ENCODE data around the gene GLRX.

The GLRX gene

GRCh38 chr5:95827892-95828246, 5.3 kb upstream of the GLRX start:
- Histone ChIP-seq H3K27me3 (ENCODE audit: control insufficient read depth in 1 of 2, insufficient read depth in 2 of 2, low read length in 2 of 2) (no peaks in the 10 kb centered on the region), H3K4me1 (ENCODE audit: control insufficient read depth in 1 of 2, insufficient read depth in 2 of 2, low read length in 2 of 2) (peaks cover 44 to 45% of the 10 kb centered on the region in 2 donors), H3K27ac (ENCODE audit: low read depth, low read length) (no peak overlapping the region), H3K9ac (ENCODE audit: low read depth in 1 of 2, low read length in 2 of 2) (peak overlapping the region in 1 of 2 donors; percentile 59), H3K4me3 (ENCODE audit: low read depth in 1 of 2, low read length in 2 of 2) (no peak overlapping the region), H3K36me3 (ENCODE audit: control insufficient read depth in 1 of 2, insufficient read depth in 2 of 2, low read length in 2 of 2) (no peaks in the 10 kb centered on the region), H3K9me3 (ENCODE audit: control insufficient read depth in 1 of 2, low read length in 2 of 2) (no peaks in the 10 kb centered on the region)

GRCh38 chr5:95826949-95827891, 4.7 kb upstream of the GLRX start:
- Histone ChIP-seq H3K27ac (ENCODE audit: low read depth, low read length) (peak overlapping the region; percentile 71), H3K9ac (ENCODE audit: low read depth in 1 of 2, low read length in 2 of 2) (peak overlapping the region; percentile 41 to 59), H3K27me3 (ENCODE audit: control insufficient read depth in 1 of 2, insufficient read depth in 2 of 2, low read length in 2 of 2) (no peaks in the 10 kb centered on the region), H3K4me1 (ENCODE audit: control insufficient read depth in 1 of 2, insufficient read depth in 2 of 2, low read length in 2 of 2) (peaks cover 46 to 48% of the 10 kb centered on the region in 2 donors), H3K9me3 (ENCODE audit: control insufficient read depth in 1 of 2, low read length in 2 of 2) (no peaks in the 10 kb centered on the region), H3K4me3 (ENCODE audit: low read depth in 1 of 2, low read length in 2 of 2) (peak overlapping the region in 1 of 2 donors; percentile 45), H3K36me3 (ENCODE audit: control insufficient read depth in 1 of 2, insufficient read depth in 2 of 2, low read length in 2 of 2) (no peaks in the 10 kb centered on the region)

- Histone ChIP-seq H3K27ac (ENCODE audit: low read depth, low read length) (no peak overlapping the region), H3K9me3 (ENCODE audit: control insufficient read depth in 1 of 2, low read length in 2 of 2) (no peaks in the 10 kb centered on the region), H3K36me3 (ENCODE audit: control insufficient read depth in 1 of 2, insufficient read depth in 2 of 2, low read length in 2 of 2) (no peaks in the 10 kb centered on the region), H3K9ac (ENCODE audit: low read depth in 1 of 2, low read length in 2 of 2) (no peak overlapping the region), H3K4me1 (ENCODE audit: control insufficient read depth in 1 of 2, insufficient read depth in 2 of 2, low read length in 2 of 2) (peaks cover 53 to 60% of the 10 kb centered on the region in 2 donors), H3K4me3 (ENCODE audit: low read depth in 1 of 2, low read length in 2 of 2) (no peak overlapping the region), H3K27me3 (ENCODE audit: control insufficient read depth in 1 of 2, insufficient read depth in 2 of 2, low read length in 2 of 2) (no peaks in the 10 kb centered on the region)
Measured at GRCh38 chr5:95825495-95825894, 3.0 kb upstream of the GLRX start.

DNA sequence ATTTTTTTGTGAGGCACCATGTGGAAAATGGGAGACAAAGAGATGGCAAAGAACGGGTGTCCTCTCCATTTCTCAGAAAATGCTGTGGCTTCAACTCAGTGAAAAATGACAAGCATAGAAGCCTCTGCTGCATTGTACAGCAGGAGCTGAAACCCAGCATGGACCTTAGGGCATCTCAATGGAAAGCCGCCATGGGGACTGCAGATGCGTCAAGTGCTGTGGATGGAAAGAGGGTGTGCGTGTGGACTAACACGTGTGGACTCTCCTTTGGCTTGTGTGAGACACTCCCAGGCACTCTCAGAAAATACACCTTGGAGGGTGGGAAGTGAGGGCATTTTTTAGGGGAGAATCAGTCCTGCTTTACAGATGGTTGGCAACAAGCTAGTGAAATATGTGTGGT, 2.2 kb upstream of the GLRX start:
- Histone ChIP-seq H3K36me3 (ENCODE audit: control insufficient read depth in 1 of 2, insufficient read depth in 2 of 2, low read length in 2 of 2) (no peaks in the 10 kb centered on the region), H3K9ac (ENCODE audit: low read depth in 1 of 2, low read length in 2 of 2) (peak overlapping the region in 1 of 2 donors; percentile 70), H3K4me1 (ENCODE audit: control insufficient read depth in 1 of 2, insufficient read depth in 2 of 2, low read length in 2 of 2) (peaks cover 53 to 65% of the 10 kb centered on the region in 2 donors), H3K27me3 (ENCODE audit: control insufficient read depth in 1 of 2, insufficient read depth in 2 of 2, low read length in 2 of 2) (no peaks in the 10 kb centered on the region), H3K27ac (ENCODE audit: low read depth, low read length) (peak overlapping the region; percentile 81), H3K9me3 (ENCODE audit: control insufficient read depth in 1 of 2, low read length in 2 of 2) (no peaks in the 10 kb centered on the region), H3K4me3 (ENCODE audit: low read depth in 1 of 2, low read length in 2 of 2) (no peak overlapping the region)

GRCh38 chr5:95823738-95824609, 1.4 kb upstream of the GLRX start:
- Histone ChIP-seq H3K9me3 (ENCODE audit: control insufficient read depth in 1 of 2, low read length in 2 of 2) (no peaks in the 10 kb centered on the region), H3K27ac (ENCODE audit: low read depth, low read length) (peak overlapping the region; percentile 81), H3K4me3 (ENCODE audit: low read depth in 1 of 2, low read length in 2 of 2) (peak overlapping the region; percentile 80 to 100), H3K36me3 (ENCODE audit: control insufficient read depth in 1 of 2, insufficient read depth in 2 of 2, low read length in 2 of 2) (no peaks in the 10 kb centered on the region), H3K4me1 (ENCODE audit: control insufficient read depth in 1 of 2, insufficient read depth in 2 of 2, low read length in 2 of 2) (peaks cover 57 to 69% of the 10 kb centered on the region in 2 donors), H3K27me3 (ENCODE audit: control insufficient read depth in 1 of 2, insufficient read depth in 2 of 2, low read length in 2 of 2) (no peaks in the 10 kb centered on the region), H3K9ac (ENCODE audit: low read depth in 1 of 2, low read length in 2 of 2) (peak overlapping the region; percentile 70 to 86)

DNA sequence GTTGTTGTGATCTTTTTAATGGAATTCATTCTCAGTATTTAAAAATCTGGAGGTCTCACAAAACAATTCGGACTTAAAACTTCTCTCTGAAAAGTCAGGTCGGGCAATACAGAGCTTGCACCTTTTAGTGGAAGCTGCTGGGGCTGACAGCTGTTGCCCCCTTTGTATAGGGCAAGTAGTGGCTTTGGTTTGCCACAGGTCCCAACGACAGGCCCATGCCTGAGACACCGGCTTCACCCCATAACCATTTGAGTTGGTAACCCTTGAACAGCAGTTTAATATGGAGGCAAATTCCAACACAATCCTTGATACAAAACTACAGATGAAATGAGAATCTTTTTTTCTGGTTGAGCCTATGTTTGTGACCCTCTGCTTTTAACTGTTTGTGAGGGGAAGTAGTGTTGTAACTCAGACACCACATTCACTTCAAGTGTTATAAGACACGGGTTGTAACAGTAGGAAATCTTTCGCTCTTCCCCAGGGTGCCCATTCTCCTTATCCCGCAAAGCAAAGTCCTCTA, 752 bp upstream of the GLRX start:
- H3K9me3 ChIP-seq (ENCODE audit: control insufficient read depth in 1 of 2, low read length in 2 of 2), result no peaks in the 10 kb centered on the region
- H3K27ac ChIP-seq (ENCODE audit: low read depth, low read length), result peak overlapping the region; percentile 81
- peaks cover 2 to 4% of the 10 kb centered on the region in 2 donors for H3K36me3 ChIP-seq (ENCODE audit: control insufficient read depth in 1 of 2, insufficient read depth in 2 of 2, low read length in 2 of 2)
- peak overlapping the region; percentile 80 to 100 for H3K4me3 ChIP-seq (ENCODE audit: low read depth in 1 of 2, low read length in 2 of 2)
- H3K4me1 ChIP-seq (ENCODE audit: control insufficient read depth in 1 of 2, insufficient read depth in 2 of 2, low read length in 2 of 2), result peaks cover 59 to 74% of the 10 kb centered on the region in 2 donors
- no peaks in the 10 kb centered on the region for H3K27me3 ChIP-seq (ENCODE audit: control insufficient read depth in 1 of 2, insufficient read depth in 2 of 2, low read length in 2 of 2)
- H3K9ac ChIP-seq (ENCODE audit: low read depth in 1 of 2, low read length in 2 of 2), result peak overlapping the region; percentile 70 to 86

- Histone ChIP-seq H3K27ac (ENCODE audit: low read depth, low read length) (peak overlapping the region; percentile 81), H3K36me3 (ENCODE audit: control insufficient read depth in 1 of 2, insufficient read depth in 2 of 2, low read length in 2 of 2) (peaks cover 6% of the 10 kb centered on the region in 2 donors), H3K9ac (ENCODE audit: low read depth in 1 of 2, low read length in 2 of 2) (peak overlapping the region; percentile 86 to 97), H3K9me3 (ENCODE audit: control insufficient read depth in 1 of 2, low read length in 2 of 2) (no peaks in the 10 kb centered on the region), H3K27me3 (ENCODE audit: control insufficient read depth in 1 of 2, insufficient read depth in 2 of 2, low read length in 2 of 2) (no peaks in the 10 kb centered on the region), H3K4me1 (ENCODE audit: control insufficient read depth in 1 of 2, insufficient read depth in 2 of 2, low read length in 2 of 2) (peaks cover 60 to 75% of the 10 kb centered on the region in 2 donors), H3K4me3 (ENCODE audit: low read depth in 1 of 2, low read length in 2 of 2) (peak overlapping the region; percentile 80 to 100)
Measured at GRCh38 chr5:95822043-95822541, 434 bp downstream of the GLRX start.

DNA sequence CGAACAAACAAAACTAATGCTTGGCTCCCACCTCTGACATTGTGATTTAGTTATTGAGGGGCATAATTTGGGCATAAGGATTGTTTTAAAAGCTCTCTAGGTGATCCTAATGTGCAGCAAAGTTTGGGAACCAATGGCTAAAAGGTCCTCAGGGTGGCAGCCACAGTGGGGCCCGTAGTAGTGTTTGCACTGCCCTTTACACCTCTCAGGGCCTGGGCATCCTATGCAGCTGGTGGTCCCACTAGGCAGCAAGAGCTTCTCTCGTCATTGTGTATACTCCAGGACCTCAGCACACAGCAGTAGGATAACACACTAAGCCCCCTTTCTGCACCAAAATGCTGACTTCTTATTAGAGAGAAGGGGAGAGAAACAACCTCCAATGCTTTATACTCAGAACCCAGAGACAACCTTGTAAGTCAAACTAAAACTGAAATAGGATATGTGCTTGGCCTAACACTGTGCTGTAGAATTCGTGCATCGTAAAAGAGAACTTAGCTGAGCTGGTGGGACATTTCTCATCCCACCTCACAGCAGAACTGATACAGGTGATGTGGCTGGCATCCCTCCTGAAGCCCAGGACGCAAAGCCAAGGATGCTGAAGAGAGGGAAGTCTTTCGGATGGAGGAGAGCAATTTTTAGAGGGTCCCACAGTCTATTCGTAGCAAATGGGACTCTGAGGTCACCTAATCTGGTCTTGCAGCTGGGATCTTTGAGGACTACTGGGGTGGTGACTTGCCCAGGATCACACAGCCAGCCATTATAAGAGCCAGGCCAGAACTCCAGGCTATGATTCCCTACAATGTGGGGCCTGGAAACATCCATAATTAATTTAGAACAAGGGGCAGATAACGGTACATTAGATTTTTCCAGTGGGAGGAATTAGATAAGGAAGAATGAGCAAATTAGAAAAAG, 1.2 kb downstream of the GLRX start:
- Histone ChIP-seq H3K36me3 (ENCODE audit: control insufficient read depth in 1 of 2, insufficient read depth in 2 of 2, low read length in 2 of 2) (peaks cover 6 to 10% of the 10 kb centered on the region in 2 donors), H3K9me3 (ENCODE audit: control insufficient read depth in 1 of 2, low read length in 2 of 2) (no peaks in the 10 kb centered on the region), H3K27ac (ENCODE audit: low read depth, low read length) (peak overlapping the region; percentile 81), H3K27me3 (ENCODE audit: control insufficient read depth in 1 of 2, insufficient read depth in 2 of 2, low read length in 2 of 2) (no peaks in the 10 kb centered on the region), H3K4me3 (ENCODE audit: low read depth in 1 of 2, low read length in 2 of 2) (peak overlapping the region; percentile 80 to 100), H3K4me1 (ENCODE audit: control insufficient read depth in 1 of 2, insufficient read depth in 2 of 2, low read length in 2 of 2) (peaks cover 65 to 80% of the 10 kb centered on the region in 2 donors), H3K9ac (ENCODE audit: low read depth in 1 of 2, low read length in 2 of 2) (peak overlapping the region; percentile 86 to 97)
